Smooth muscle cell (in vitro differentiated cells): Measurements from ENCODE around the gene CEP350. TPM values are rescaled to one million over a fixed set of nuclear protein-coding genes. Genes with fewer than 3 reads are reported as not detected.

ENCODE experiments used
- DNase-seq: peaks from one replicate; lab custom pipeline; 2025; ENCODE audit not compliant: unreplicated experiment; lab: John Stamatoyannopoulos, UW
- H2AFZ ChIP-seq: fragments of 200-600 bp; sonication (generic); 2 replicates; pipeline ENCODE4 v1.6.0; 2016; ENCODE audit warnings: antibody characterized with exemption, low read depth, mild to moderate bottlenecking
- H3F3A ChIP-seq: fragments of 200-600 bp; sonication (generic); 2 replicates; pipeline ENCODE4 v1.6.0; 2017; ENCODE audit warnings: antibody characterized with exemption, low read depth
- H3K27ac ChIP-seq: fragments of 200-600 bp; sonication (generic); 2 replicates; pipeline ENCODE4 v1.5.1; 2016; ENCODE audit warnings: low read depth, mild to moderate bottlenecking
- H3K27me3 ChIP-seq: fragments of 200-600 bp; sonication (generic); 2 replicates; pipeline ENCODE4 v1.6.1; 2016; ENCODE audit warnings: low read depth, mild to moderate bottlenecking
- H3K36me3 ChIP-seq: fragments of 200-600 bp; sonication (generic); 2 replicates; pipeline ENCODE4 v1.5.1; 2016; ENCODE audit warnings: low read depth
- H3K4me1 ChIP-seq: fragments of 200-600 bp; sonication (generic); 2 replicates; pipeline ENCODE4 v1.5.1; 2016; ENCODE audit warnings: low read depth
- H3K4me2 ChIP-seq: fragments of 200-600 bp; sonication (generic); 2 replicates; pipeline ENCODE4 v1.6.0; 2016; ENCODE audit warnings: mild to moderate bottlenecking
- H3K4me3 ChIP-seq: fragments of 200-600 bp; sonication (generic); 2 replicates; pipeline ENCODE4 v1.5.1; 2016; ENCODE audit warnings: mild to moderate bottlenecking
- H3K79me2 ChIP-seq: fragments of 200-600 bp; sonication (generic); 2 replicates; pipeline ENCODE4 v1.6.0; 2016; ENCODE audit warnings: low read depth, mild to moderate bottlenecking
- H3K9ac ChIP-seq: fragments of 200-600 bp; sonication (generic); 2 replicates; pipeline ENCODE4 v1.6.0; 2016; ENCODE audit warnings: low read depth
- H3K9me3 ChIP-seq: fragments of 200-600 bp; sonication (generic); replicated peaks from 2 replicates; pipeline ENCODE4 v1.5.1; 2016; ENCODE audit warnings: low read depth
- H4K20me1 ChIP-seq: fragments of 200-600 bp; sonication (generic); 2 replicates; pipeline ENCODE4 v1.6.0; 2016; ENCODE audit warnings: low read depth
- CTCF ChIP-seq: fragments of 200-600 bp; sonication (generic); IDR thresholded peaks from 2 replicates; pipeline ENCODE4 v1.5.1; 2017; ENCODE audit warnings: borderline replicate concordance, mild to moderate bottlenecking, antibody characterized with exemption; ENCODE audit not compliant: insufficient read depth, poor library complexity, severe bottlenecking
- WGBS: methylation state at CpG from one replicate; pipeline ENCODE4 v1.1.7; 2016; ENCODE audit warnings: low lambda C conversion rate; 5-methylcytosine and 5-hydroxymethylcytosine counted together
- polyA plus RNA-seq: library from polyadenylated mRNA; unstranded; fragments of >200 nt; fragmentation: Nextera tagmentation; extraction: Ambion mirVana; gene quantifications from 2 replicates; pipeline ENCODE4 v1.2.1, GENCODE V29; 2016
- total RNA-seq: library from RNA; depleted of rRNA; stranded (reverse); fragments of >200 nt; gene quantifications from 2 replicates; pipeline ENCODE4 v1.2.3, GENCODE V29; 2014

Gene CEP350
- total and polyA plus RNA-seq, 2 experiments from 2014 or later: 17.0 to 35.9 TPM

GRCh38 chr1:180150982-180151381 is 196.4 kb downstream of the CEP350 start:
- TF ChIP-seq CTCF: no peak
- H3F3A ChIP-seq: no peaks in the 10 kb centered on the region
- WGBS: 77% methylated on average over 1 of the region's 1 CpG
- H3K9ac ChIP-seq: no peak overlapping the region
- H4K20me1 ChIP-seq: no peaks in the 10 kb centered on the region
- H3K4me1 ChIP-seq: peaks cover 7% of the 10 kb centered on the region
- no peak overlapping the region for H3K27ac ChIP-seq
- H3K79me2 ChIP-seq: no peaks in the 10 kb centered on the region
- no peaks in the 10 kb centered on the region for H3K9me3 ChIP-seq
- no peak overlapping the region for H2AFZ ChIP-seq
- H3K36me3 ChIP-seq: no peaks in the 10 kb centered on the region
- no peak overlapping the region for H3K4me3 ChIP-seq
- no peak for DNase-seq
- H3K4me2 ChIP-seq: no peak overlapping the region
- no peaks in the 10 kb centered on the region for H3K27me3 ChIP-seq

DNA sequence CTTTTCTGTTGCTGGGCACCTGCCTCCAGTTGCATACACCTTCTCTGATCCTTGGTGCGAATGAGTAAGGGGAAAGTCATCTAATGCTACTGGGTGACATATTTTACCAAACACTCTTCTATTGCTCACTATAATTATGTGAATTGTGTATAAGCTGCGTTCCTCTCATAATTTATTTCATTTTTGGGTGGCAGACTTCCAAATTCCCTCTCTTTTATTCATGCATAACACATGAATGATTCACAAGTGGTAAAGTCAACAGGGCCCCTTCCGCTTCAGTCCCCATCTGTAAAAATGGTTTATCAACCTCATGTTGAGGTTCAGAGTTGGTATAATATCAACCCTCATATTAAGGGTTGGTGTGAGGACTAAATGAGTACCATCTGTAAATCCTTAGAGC is 196.9 kb downstream of the CEP350 start:
- H3K4me2 ChIP-seq: no peak overlapping the region
- no peaks in the 10 kb centered on the region for H3K79me2 ChIP-seq
- no peaks in the 10 kb centered on the region for H3K36me3 ChIP-seq
- H3K4me1 ChIP-seq: peaks cover 7% of the 10 kb centered on the region
- no peaks in the 10 kb centered on the region for H3K27me3 ChIP-seq
- no peaks in the 10 kb centered on the region for H3K9me3 ChIP-seq
- no peaks in the 10 kb centered on the region for H3F3A ChIP-seq
- no peak overlapping the region for H3K9ac ChIP-seq
- no peak for DNase-seq
- no peak overlapping the region for H3K4me3 ChIP-seq
- WGBS: 81% methylated on average over 3 of the region's 3 CpGs
- H3K27ac ChIP-seq: no peak overlapping the region
- H4K20me1 ChIP-seq: peaks cover under 1% of the 10 kb centered on the region
- no peak for TF ChIP-seq CTCF
- no peak overlapping the region for H2AFZ ChIP-seq

- Histone ChIP-seq H3K79me2 (no peaks in the 10 kb centered on the region), H3K4me3 (no peak overlapping the region), H3K4me2 (no peak overlapping the region), H2AFZ (no peak overlapping the region), H3K9me3 (no peaks in the 10 kb centered on the region), H3K4me1 (peaks cover 7% of the 10 kb centered on the region), H3K9ac (no peak overlapping the region), H3F3A (no peaks in the 10 kb centered on the region), H3K36me3 (no peaks in the 10 kb centered on the region), H3K27me3 (no peaks in the 10 kb centered on the region), H3K27ac (no peak overlapping the region), H4K20me1 (peaks cover 10% of the 10 kb centered on the region)
- no peak for TF ChIP-seq CTCF
- 91% methylated on average over 6 of the region's 6 CpGs for WGBS
- no peak for DNase-seq
Measured at GRCh38 chr1:180152588-180152987, 198.0 kb downstream of the CEP350 start.

- no peaks in the 10 kb centered on the region for H3K27me3 ChIP-seq
- TF ChIP-seq CTCF: no peak
- peaks cover 14% of the 10 kb centered on the region for H4K20me1 ChIP-seq
- 91% methylated on average over 5 of the region's 5 CpGs for WGBS
- H3K9me3 ChIP-seq: no peaks in the 10 kb centered on the region
- no peak for DNase-seq
- H3K4me2 ChIP-seq: no peak overlapping the region
- no peaks in the 10 kb centered on the region for H3K36me3 ChIP-seq
- no peaks in the 10 kb centered on the region for H3F3A ChIP-seq
- peaks cover 7% of the 10 kb centered on the region for H3K4me1 ChIP-seq
- no peaks in the 10 kb centered on the region for H3K79me2 ChIP-seq
- H3K9ac ChIP-seq: no peak overlapping the region
- H2AFZ ChIP-seq: no peak overlapping the region
- H3K4me3 ChIP-seq: no peak overlapping the region
- H3K27ac ChIP-seq: no peak overlapping the region
Measured at GRCh38 chr1:180153032-180153431, 198.4 kb downstream of the CEP350 start.
